ENCODE data around the gene FAM170B.

FAM170B gene

GRCh38 chr10:49089557-49090188 is 44.1 kb downstream of the FAM170B start:
- Histone ChIP-seq H2BK12ac (ENCODE audit: low read length) (no peak overlapping the region), H3K27me3 (ENCODE audit: control insufficient read depth in 3 of 3, insufficient read depth in 3 of 3, low read depth in 1 of 3, low read length in 3 of 3) (no peaks in the 10 kb centered on the region), H3K14ac (ENCODE audit: low read length) (no peak overlapping the region), H3K4me1 (ENCODE audit: control insufficient read depth in 2 of 2, insufficient read depth in 1 of 2, low read depth in 1 of 2, low read length in 2 of 2) (peaks cover 0 to 6% of the 10 kb centered on the region in 2 donors), H2BK15ac (ENCODE audit: low read length) (no peak overlapping the region), H3K23ac (ENCODE audit: low read depth, low read length, poor library complexity) (no peak overlapping the region), H2AFZ (ENCODE audit: low read length) (no peak overlapping the region), H3K18ac (ENCODE audit: low read length) (no peak overlapping the region), H3K79me1 (ENCODE audit: low read depth, low read length) (no peaks in the 10 kb centered on the region), H3K9ac (ENCODE audit: low read depth, low read length, poor library complexity) (no peak overlapping the region), H4K8ac (ENCODE audit: low read depth, low read length) (no peak overlapping the region), H2BK5ac (ENCODE audit: low read length) (no peak overlapping the region), H3K36me3 (replicated peaks in 1 of 2; ENCODE audit: control insufficient read depth in 2 of 2, insufficient read depth in 2 of 2, low read length in 2 of 2) (no peaks in the 10 kb centered on the region), H3K4ac (ENCODE audit: low read length) (no peak overlapping the region), H3K9me3 (replicated peaks in 1 of 2; ENCODE audit: control insufficient read depth in 2 of 2, insufficient read depth in 1 of 2, low read depth in 1 of 2, low read length in 2 of 2) (peaks cover 0 to 38% of the 10 kb centered on the region in 2 donors), H2BK120ac (ENCODE audit: low read depth, low read length) (no peak overlapping the region), H2AK5ac (ENCODE audit: low read depth, low read length) (no peak overlapping the region), H3K4me3 (ENCODE audit: low read length in 2 of 2) (no peak overlapping the region), H4K91ac (ENCODE audit: low read depth, low read length, poor library complexity) (no peak overlapping the region), H3K27ac (replicated peaks; ENCODE audit: low read length) (no peak overlapping the region), H3K4me2 (ENCODE audit: insufficient read depth, low read length, poor library complexity, severe bottlenecking) (no peak overlapping the region)
- no peak for DNase-seq (ENCODE audit: low spot score)
- WGBS, 2 donors (ENCODE audit: extremely low coverage in 2 of 2, insufficient read length in 2 of 2, insufficient replicate concordance in 1 of 2), result no CpG with 5 or more reads among the region's 3 CpGs

GRCh38 chr10:49089152-49089551 is 44.7 kb downstream of the FAM170B start:
- DNase-seq (ENCODE audit: low spot score), result no peak
- WGBS, 2 donors (ENCODE audit: extremely low coverage in 2 of 2, insufficient read length in 2 of 2, insufficient replicate concordance in 1 of 2), result no CpG with 5 or more reads among the region's 2 CpGs
- Histone ChIP-seq H3K27me3 (ENCODE audit: control insufficient read depth in 3 of 3, insufficient read depth in 3 of 3, low read depth in 1 of 3, low read length in 3 of 3) (peaks cover 0 to 3% (median 0%) of the 10 kb centered on the region in 3 experiments), H2BK120ac (ENCODE audit: low read depth, low read length) (no peak overlapping the region), H3K36me3 (replicated peaks in 1 of 2; ENCODE audit: control insufficient read depth in 2 of 2, insufficient read depth in 2 of 2, low read length in 2 of 2) (no peaks in the 10 kb centered on the region), H3K23ac (ENCODE audit: low read depth, low read length, poor library complexity) (no peak overlapping the region), H3K18ac (ENCODE audit: low read length) (no peak overlapping the region), H3K4me2 (ENCODE audit: insufficient read depth, low read length, poor library complexity, severe bottlenecking) (no peak overlapping the region), H2AK5ac (ENCODE audit: low read depth, low read length) (no peak overlapping the region), H2BK12ac (ENCODE audit: low read length) (no peak overlapping the region), H4K91ac (ENCODE audit: low read depth, low read length, poor library complexity) (no peak overlapping the region), H3K4me3 (ENCODE audit: low read length in 2 of 2) (no peak overlapping the region), H3K4ac (ENCODE audit: low read length) (no peak overlapping the region), H2BK15ac (ENCODE audit: low read length) (no peak overlapping the region), H3K9me3 (replicated peaks in 1 of 2; ENCODE audit: control insufficient read depth in 2 of 2, insufficient read depth in 1 of 2, low read depth in 1 of 2, low read length in 2 of 2) (peaks cover 0 to 43% of the 10 kb centered on the region in 2 donors), H3K27ac (replicated peaks; ENCODE audit: low read length) (no peak overlapping the region), H3K4me1 (ENCODE audit: control insufficient read depth in 2 of 2, insufficient read depth in 1 of 2, low read depth in 1 of 2, low read length in 2 of 2) (peaks cover 0 to 4% of the 10 kb centered on the region in 2 donors), H4K8ac (ENCODE audit: low read depth, low read length) (no peak overlapping the region), H2AFZ (ENCODE audit: low read length) (no peak overlapping the region), H3K9ac (ENCODE audit: low read depth, low read length, poor library complexity) (no peak overlapping the region), H2BK5ac (ENCODE audit: low read length) (no peak overlapping the region), H3K79me1 (ENCODE audit: low read depth, low read length) (no peaks in the 10 kb centered on the region), H3K14ac (ENCODE audit: low read length) (no peak overlapping the region)

GRCh38 chr10:49086889-49087288 is 46.9 kb downstream of the FAM170B start:
- H3K4me1 ChIP-seq (ENCODE audit: control insufficient read depth in 2 of 2, insufficient read depth in 1 of 2, low read depth in 1 of 2, low read length in 2 of 2), result peaks cover 10 to 24% of the 10 kb centered on the region in 2 donors
- H2AFZ ChIP-seq (ENCODE audit: low read length), result no peak overlapping the region
- H3K18ac ChIP-seq (ENCODE audit: low read length), result no peak overlapping the region
- H3K9ac ChIP-seq (ENCODE audit: low read depth, low read length, poor library complexity), result no peak overlapping the region
- H3K23ac ChIP-seq (ENCODE audit: low read depth, low read length, poor library complexity), result no peak overlapping the region
- H3K79me1 ChIP-seq (ENCODE audit: low read depth, low read length), result no peaks in the 10 kb centered on the region
- peaks cover 0 to 43% of the 10 kb centered on the region in 2 donors for H3K9me3 ChIP-seq (replicated peaks in 1 of 2; ENCODE audit: control insufficient read depth in 2 of 2, insufficient read depth in 1 of 2, low read depth in 1 of 2, low read length in 2 of 2)
- no peak overlapping the region for H3K4ac ChIP-seq (ENCODE audit: low read length)
- peaks cover 0 to 7% (median 0%) of the 10 kb centered on the region in 3 experiments for H3K27me3 ChIP-seq (ENCODE audit: control insufficient read depth in 3 of 3, insufficient read depth in 3 of 3, low read depth in 1 of 3, low read length in 3 of 3)
- no peak overlapping the region for H3K14ac ChIP-seq (ENCODE audit: low read length)
- H4K91ac ChIP-seq (ENCODE audit: low read depth, low read length, poor library complexity), result no peak overlapping the region
- no peak for DNase-seq (ENCODE audit: low spot score)
- WGBS, 2 donors (ENCODE audit: extremely low coverage in 2 of 2, insufficient read length in 2 of 2, insufficient replicate concordance in 1 of 2), result no CpG with 5 or more reads among the region's 3 CpGs
- H3K4me2 ChIP-seq (ENCODE audit: insufficient read depth, low read length, poor library complexity, severe bottlenecking), result no peak overlapping the region
- H2BK120ac ChIP-seq (ENCODE audit: low read depth, low read length), result no peak overlapping the region
- H3K36me3 ChIP-seq (replicated peaks in 1 of 2; ENCODE audit: control insufficient read depth in 2 of 2, insufficient read depth in 2 of 2, low read length in 2 of 2), result no peaks in the 10 kb centered on the region
- no peak overlapping the region for H2AK5ac ChIP-seq (ENCODE audit: low read depth, low read length)
- no peak overlapping the region for H3K4me3 ChIP-seq (ENCODE audit: low read length in 2 of 2)
- no peak overlapping the region for H3K27ac ChIP-seq (replicated peaks; ENCODE audit: low read length)
- no peak overlapping the region for H2BK12ac ChIP-seq (ENCODE audit: low read length)
- no peak overlapping the region for H2BK15ac ChIP-seq (ENCODE audit: low read length)
- no peak overlapping the region for H2BK5ac ChIP-seq (ENCODE audit: low read length)
- no peak overlapping the region for H4K8ac ChIP-seq (ENCODE audit: low read depth, low read length)

GRCh38 chr10:49083261-49083660 is 50.6 kb downstream of the FAM170B start:
- peak overlapping the region; percentile 64 for H2AFZ ChIP-seq (ENCODE audit: low read length)

More at GRCh38 chr10:49083261-49083660, 50.6 kb downstream of the FAM170B start:
- Histone ChIP-seq H3K4ac (ENCODE audit: low read length) (no peak overlapping the region), H3K27ac (replicated peaks; ENCODE audit: low read length) (no peak overlapping the region), H3K27me3 (ENCODE audit: control insufficient read depth in 3 of 3, insufficient read depth in 3 of 3, low read depth in 1 of 3, low read length in 3 of 3) (peaks cover 0 to 25% (median 0%) of the 10 kb centered on the region in 3 experiments), H3K36me3 (replicated peaks in 1 of 2; ENCODE audit: control insufficient read depth in 2 of 2, insufficient read depth in 2 of 2, low read length in 2 of 2) (no peaks in the 10 kb centered on the region), H2BK120ac (ENCODE audit: low read depth, low read length) (no peak overlapping the region), H3K4me2 (ENCODE audit: insufficient read depth, low read length, poor library complexity, severe bottlenecking) (no peak overlapping the region), H3K9ac (ENCODE audit: low read depth, low read length, poor library complexity) (no peak overlapping the region), H2BK5ac (ENCODE audit: low read length) (no peak overlapping the region), H3K18ac (ENCODE audit: low read length) (peak overlapping the region; percentile 61), H3K79me1 (ENCODE audit: low read depth, low read length) (no peaks in the 10 kb centered on the region), H4K91ac (ENCODE audit: low read depth, low read length, poor library complexity) (no peak overlapping the region), H4K8ac (ENCODE audit: low read depth, low read length) (no peak overlapping the region), H3K23ac (ENCODE audit: low read depth, low read length, poor library complexity) (no peak overlapping the region), H3K9me3 (replicated peaks in 1 of 2; ENCODE audit: control insufficient read depth in 2 of 2, insufficient read depth in 1 of 2, low read depth in 1 of 2, low read length in 2 of 2) (peaks cover 0 to 34% of the 10 kb centered on the region in 2 donors), H3K4me1 (ENCODE audit: control insufficient read depth in 2 of 2, insufficient read depth in 1 of 2, low read depth in 1 of 2, low read length in 2 of 2) (peaks cover 19 to 33% of the 10 kb centered on the region in 2 donors), H2BK12ac (ENCODE audit: low read length) (no peak overlapping the region), H2AK5ac (ENCODE audit: low read depth, low read length) (no peak overlapping the region), H3K14ac (ENCODE audit: low read length) (no peak overlapping the region), H3K4me3 (ENCODE audit: low read length in 2 of 2) (peak overlapping the region in 1 of 2 donors; percentile 3), H2BK15ac (ENCODE audit: low read length) (no peak overlapping the region)
- no peak for DNase-seq (ENCODE audit: low spot score)
- WGBS, 2 donors (ENCODE audit: extremely low coverage in 2 of 2, insufficient read length in 2 of 2, insufficient replicate concordance in 1 of 2), result no CpG with 5 or more reads among the region's 8 CpGs
